Vagina (tissue), 2 donors: Measurements from ENCODE around the gene KCTD11. TPM values are rescaled to one million over a fixed set of nuclear protein-coding genes. Genes with fewer than 3 reads are reported as not detected.
"Not testable (repeated sequence)": the region's sequence is repeated elsewhere in the genome, so short reads cannot be mapped to it uniquely, and the experiment has no call there.

Experiments
- DNase-seq, 2 donors: peaks; one replicate each; pipeline ENCODE4 v3.0.0-alpha.2; 2017; ENCODE audit errors: extremely low spot score in 2 of 2
- H3K27ac ChIP-seq: fragments of 200-600 bp; sonication (generic); one replicate; pipeline ENCODE4 v1.5.1; 2019
- H3K27me3 ChIP-seq: fragments of 200-600 bp; sonication (generic); one replicate; pipeline ENCODE4 v1.5.1; 2019
- H3K36me3 ChIP-seq, 2 donors: fragments of 200-600 bp; sonication (generic); one replicate each; pipeline ENCODE4 v1.5.1; 2017 to 2019
- H3K4me1 ChIP-seq: fragments of 200-600 bp; sonication (generic); one replicate; pipeline ENCODE4 v1.5.1; 2019
- H3K4me3 ChIP-seq, 2 donors: fragments of 200-600 bp; sonication (generic); 1 replicate in 1 of 2; 2 replicates in 1 of 2; pipeline ENCODE4 v1.5.1; 2016 to 2019
- H3K9me3 ChIP-seq: fragments of 200-600 bp; sonication (generic); one replicate; pipeline ENCODE4 v1.5.1; 2019
- CTCF ChIP-seq, 3 experiments: fragments of 450-650 bp in 2 of 3; fragments of 200-600 bp in 1 of 3; sonication (generic) in 1 of 3; IDR thresholded peaks; one replicate each; pipeline ENCODE4 v1.5.1; 2017 to 2019; ENCODE audit warnings: antibody characterized with exemption in 3 of 3, mild to moderate bottlenecking in 2 of 3, moderate library complexity in 2 of 3
- POLR2A ChIP-seq, 2 donors: fragments of 450-650 bp; IDR thresholded peaks; one replicate each; pipeline ENCODE4 v1.6.1; 2017; ENCODE audit warnings: antibody characterized with exemption in 2 of 2, mild to moderate bottlenecking in 2 of 2, moderate library complexity in 2 of 2
- POLR2AphosphoS5 ChIP-seq, 2 donors: sonication (generic); formaldehyde crosslinking; IDR thresholded peaks; one replicate each; pipeline ENCODE4 v1.9.0; 2017; ENCODE audit warnings: antibody characterized with exemption in 2 of 2, mild to moderate bottlenecking in 2 of 2, low read depth in 1 of 2; ENCODE audit not compliant: insufficient read depth in 1 of 2
- intact Hi-C: fragments of 100-400 bp; cut with DNase I; formaldehyde crosslinking; loops from one replicate; pipeline ENCODE4 v1.15.1; 2023
- total RNA-seq: library from RNA; depleted of rRNA; stranded (reverse); fragments of >200 nt; gene quantifications from one replicate; pipeline ENCODE4 v1.2.3, GENCODE V29; 2016

KCTD11 gene
- total RNA-seq, 1 donor from 2014 or later: 12.5 TPM

GRCh38 chr17:7329997-7330637 is 21.8 kb upstream of the KCTD11 start:
- Histone ChIP-seq H3K27ac (peak overlapping the region; percentile 82), H3K9me3 (no peaks in the 10 kb centered on the region), H3K36me3 (peaks cover 0 to 6% of the 10 kb centered on the region in 2 donors), H3K4me1 (peaks cover 22% of the 10 kb centered on the region), H3K4me3 (peak overlapping the region; percentile 70 to 99), H3K27me3 (no peaks in the 10 kb centered on the region)
- intact Hi-C loops: no loop called here
- TF ChIP-seq CTCF (IDR thresholded peaks at IDR 0.05): no peak
- TF ChIP-seq POLR2A (IDR thresholded peaks at IDR 0.05): no peak
- TF ChIP-seq POLR2AphosphoS5 (IDR thresholded peaks at IDR 0.05; ENCODE audit: insufficient read depth in 1 of 2, low read depth in 1 of 2): no peak
- no peak for DNase-seq

- H3K27ac ChIP-seq: peak overlapping the region; percentile 82
- TF ChIP-seq CTCF (IDR thresholded peaks at IDR 0.05): no peak
- no peak for TF ChIP-seq POLR2AphosphoS5 (IDR thresholded peaks at IDR 0.05; ENCODE audit: insufficient read depth in 1 of 2, low read depth in 1 of 2)
- no peak for TF ChIP-seq POLR2A (IDR thresholded peaks at IDR 0.05)
- peaks cover 0 to under 1% of the 10 kb centered on the region in 2 donors for H3K36me3 ChIP-seq
- intact Hi-C loops: no loop called here
- H3K4me3 ChIP-seq: peak overlapping the region; percentile 70 to 99
- no peak for DNase-seq
- H3K9me3 ChIP-seq: no peaks in the 10 kb centered on the region
- H3K27me3 ChIP-seq: no peaks in the 10 kb centered on the region
- H3K4me1 ChIP-seq: peaks cover 22% of the 10 kb centered on the region
These were observed 21.3 kb upstream of the KCTD11 start for GRCh38 chr17:7330638-7331015.

- no peaks in the 10 kb centered on the region for H3K27me3 ChIP-seq
- no peak overlapping the region for H3K27ac ChIP-seq
- no peak overlapping the region for H3K4me3 ChIP-seq
- no peaks in the 10 kb centered on the region for H3K36me3 ChIP-seq
- intact Hi-C loops: no loop called here
- no peak for DNase-seq
- TF ChIP-seq CTCF (IDR thresholded peaks at IDR 0.05): no peak
- no peak for TF ChIP-seq POLR2AphosphoS5 (IDR thresholded peaks at IDR 0.05; ENCODE audit: insufficient read depth in 1 of 2, low read depth in 1 of 2)
- no peak for TF ChIP-seq POLR2A (IDR thresholded peaks at IDR 0.05)
- peaks cover 22% of the 10 kb centered on the region for H3K4me1 ChIP-seq
- H3K9me3 ChIP-seq: no peaks in the 10 kb centered on the region
These were observed 19.9 kb upstream of the KCTD11 start for GRCh38 chr17:7332111-7332510.

GRCh38 chr17:7332600-7333069 is 19.3 kb upstream of the KCTD11 start:
- H3K4me3 ChIP-seq, H3K27me3 ChIP-seq, H3K27ac ChIP-seq, H3K9me3 ChIP-seq, H3K36me3 ChIP-seq, DNase-seq, intact Hi-C loops: not testable (repeated sequence)
- H3K4me1 ChIP-seq: peaks cover 20% of the 10 kb centered on the region

GRCh38 chr17:7334938-7335538 is 16.9 kb upstream of the KCTD11 start:
- DNase-seq: no peak
- H3K36me3 ChIP-seq: no peaks in the 10 kb centered on the region
- TF ChIP-seq POLR2A (IDR thresholded peaks at IDR 0.05) (no peak), CTCF (IDR thresholded peaks at IDR 0.05) (no peak)
- no peaks in the 10 kb centered on the region for H3K9me3 ChIP-seq
- H3K27ac ChIP-seq: no peak overlapping the region
- H3K4me1 ChIP-seq: peaks cover 8% of the 10 kb centered on the region
- no peak overlapping the region for H3K4me3 ChIP-seq
- no peaks in the 10 kb centered on the region for H3K27me3 ChIP-seq
- intact Hi-C loops: no loop called here

- DNase-seq, intact Hi-C loops, H3K27ac ChIP-seq, H3K27me3 ChIP-seq, H3K4me1 ChIP-seq, H3K4me3 ChIP-seq, H3K36me3 ChIP-seq, H3K9me3 ChIP-seq: not testable (repeated sequence)
These were observed 16.2 kb upstream of the KCTD11 start for GRCh38 chr17:7335765-7336164.
